ENCODE results near the gene KCNIP1. TPM values are rescaled to one million over a fixed set of nuclear protein-coding genes. Genes with fewer than 3 reads are reported as not detected.

Gene KCNIP1
- polyA plus RNA-seq, 12 donors: 2.4 to 6.0 (median 3.4) TPM; not detected in 2

- DNase-seq: no peak
Observed at GRCh38 chr5:170628028-170628427, 124.2 kb downstream of the KCNIP1 start.

- DNase-seq: no peak
Observed at GRCh38 chr5:170628691-170629565, 125.1 kb downstream of the KCNIP1 start.

DNA sequence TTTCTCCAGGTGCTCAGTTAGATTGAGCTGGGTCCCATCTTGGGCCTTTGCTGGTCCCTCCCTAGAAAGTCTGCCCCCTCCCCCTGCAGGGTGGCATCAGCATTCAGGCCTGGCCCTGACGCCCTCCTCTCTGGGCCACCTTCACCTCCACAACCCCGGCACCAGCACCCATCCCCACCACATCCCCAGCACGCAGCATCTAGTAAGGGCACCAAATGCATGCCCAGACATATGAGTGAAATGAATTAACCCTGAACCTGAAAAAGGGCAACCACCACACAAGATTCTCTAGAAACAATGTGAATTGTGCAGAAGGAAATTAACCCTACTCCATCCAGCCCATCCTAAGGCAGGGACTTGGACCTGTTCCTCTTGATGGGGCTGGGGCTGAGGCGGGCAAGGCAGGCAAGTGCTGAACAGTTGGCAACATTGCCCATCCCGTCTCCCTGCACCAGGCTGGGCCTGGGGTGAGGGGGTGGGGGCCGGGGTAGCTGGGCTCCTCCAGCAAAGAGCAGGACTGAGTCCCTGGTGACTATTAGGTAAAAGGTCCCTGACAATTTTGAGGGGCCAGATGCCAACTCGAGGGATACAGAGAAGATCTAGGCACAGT, 125.9 kb downstream of the KCNIP1 start:
- DNase-seq: no peak

- DNase-seq: no peak
Observed at GRCh38 chr5:170630226-170630625, 126.4 kb downstream of the KCNIP1 start.

DNA sequence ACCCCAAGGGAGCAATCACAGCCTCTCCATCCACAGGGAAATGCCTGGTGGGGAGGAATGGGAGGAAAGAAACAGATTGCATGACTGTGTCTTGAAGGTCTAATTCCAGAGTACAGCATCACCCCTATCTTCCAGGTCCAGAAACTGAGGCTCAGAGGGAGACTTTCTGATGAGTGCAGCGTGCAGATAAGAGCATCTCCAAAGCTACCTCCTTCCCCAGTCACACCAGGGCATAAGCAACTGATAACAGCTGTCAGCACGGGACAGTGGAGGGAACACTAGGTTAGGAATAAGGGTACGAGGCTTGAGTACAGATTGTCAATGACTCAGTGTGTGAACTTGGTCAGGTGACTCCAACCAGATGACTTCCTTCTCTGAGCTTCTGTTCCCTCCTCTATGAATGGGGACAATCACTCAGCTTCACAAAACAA, 126.9 kb downstream of the KCNIP1 start:
- DNase-seq: no peak

GRCh38 chr5:170631466-170632195, 127.8 kb downstream of the KCNIP1 start:
- peak; percentile 45 for DNase-seq

- DNase-seq: peak; percentile 24
Observed at GRCh38 chr5:170632266-170632984, 128.6 kb downstream of the KCNIP1 start.

DNA sequence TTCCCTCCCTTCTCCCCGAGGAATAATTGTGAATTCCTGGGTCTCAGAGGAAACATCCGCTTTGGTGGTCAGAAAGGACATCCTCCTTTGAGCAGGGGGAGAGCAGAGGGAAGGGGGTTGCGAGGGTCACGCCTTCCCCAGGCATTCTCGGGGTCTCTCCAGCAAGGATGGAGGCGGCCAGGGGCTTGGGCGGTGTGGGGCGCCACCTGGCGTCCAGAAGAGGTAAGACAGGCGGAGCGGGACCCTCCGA, 129.1 kb downstream of the KCNIP1 start:
- no peak for DNase-seq

DNA sequence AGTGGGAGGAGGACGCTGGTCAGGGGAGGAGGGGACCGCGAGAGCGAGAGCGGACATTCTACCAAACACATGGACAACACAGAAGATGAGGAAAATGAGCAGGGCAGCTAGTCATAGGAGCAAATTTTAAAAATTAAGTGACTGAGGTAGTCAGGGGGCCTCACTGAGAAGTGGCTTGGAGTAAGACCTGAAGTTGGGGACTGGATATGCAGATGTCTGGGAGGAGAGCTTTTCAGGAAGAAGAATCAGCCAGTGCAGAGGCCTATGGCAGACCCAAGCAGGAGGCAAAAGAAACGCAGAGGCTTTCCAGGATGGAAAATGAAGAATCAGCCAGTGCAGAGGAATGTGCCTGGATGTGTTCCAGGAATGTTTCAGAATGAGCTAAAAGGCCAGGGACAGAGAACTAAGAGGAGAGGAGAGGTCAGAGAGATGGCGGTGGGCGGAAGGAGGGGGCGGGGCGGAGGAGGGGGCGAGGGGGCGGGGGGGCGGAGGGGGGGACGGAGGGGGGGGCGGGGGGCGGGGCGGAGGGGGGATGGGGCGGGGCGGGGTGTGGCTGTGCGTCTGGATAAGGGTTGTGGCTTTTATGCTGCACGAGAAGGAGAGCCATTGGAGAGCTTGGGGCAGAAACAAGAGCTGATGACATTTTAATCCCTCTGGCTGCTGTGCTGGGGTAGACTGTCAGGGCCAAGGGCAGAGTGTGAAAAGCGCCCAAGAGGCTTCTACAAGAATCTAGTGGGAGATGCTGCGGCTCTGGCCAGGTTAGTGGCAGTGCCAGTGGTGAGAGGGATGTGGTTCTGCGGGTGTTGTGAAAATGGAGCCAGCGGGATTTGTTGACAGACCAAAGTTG, 129.6 kb downstream of the KCNIP1 start:
- peak; percentile 94 for DNase-seq

- DNase-seq: no peak
Observed at GRCh38 chr5:170634256-170634990, 130.6 kb downstream of the KCNIP1 start.

GRCh38 chr5:170635706-170636105, 131.9 kb downstream of the KCNIP1 start:
- no peak for DNase-seq

GRCh38 chr5:170636206-170636605, 132.4 kb downstream of the KCNIP1 start:
- no peak for DNase-seq

- no peak for DNase-seq
Observed at GRCh38 chr5:170636801-170637477, 133.1 kb downstream of the KCNIP1 start.

GRCh38 chr5:170638051-170638450, 134.2 kb downstream of the KCNIP1 start:
- DNase-seq: no peak

GRCh38 chr5:170638454-170639220, 134.8 kb downstream of the KCNIP1 start:
- peak; percentile 55 for DNase-seq

GRCh38 chr5:170639221-170639925, 135.6 kb downstream of the KCNIP1 start:
- no peak for DNase-seq

GRCh38 chr5:170640731-170641588, 137.1 kb downstream of the KCNIP1 start:
- DNase-seq: no peak

Measured in muscle of arm (tissue), 12 donors.